SU-DHL-6 (cell line): Measurements from ENCODE around the gene CC2D2B.
"Not testable (repeated sequence)": the region's sequence is repeated elsewhere in the genome, so short reads cannot be mapped to it uniquely, and the experiment has no call there.

Experiments
- H2AFZ ChIP-seq: fragments of 200-600 bp; sonication (generic); 2 replicates; pipeline ENCODE4 v1.6.1; 2014; ENCODE audit warnings: low read depth, mild to moderate bottlenecking, moderate library complexity, mixed read lengths, antibody characterized with exemption, low read length; ENCODE audit not compliant: severe bottlenecking
- H3F3A ChIP-seq: fragments of 200-600 bp; shearing (Covaris generic); 2 replicates; pipeline ENCODE4 v1.6.0; 2016; ENCODE audit warnings: antibody characterized with exemption, mild to moderate bottlenecking; ENCODE audit not compliant: insufficient read depth
- H3K27ac ChIP-seq: fragments of 200-600 bp; sonication (generic); 2 replicates; pipeline ENCODE4 v1.5.1; 2016; ENCODE audit warnings: low read depth, mild to moderate bottlenecking, low read length, moderate library complexity, mixed read lengths
- H3K27me3 ChIP-seq: fragments of 200-600 bp; sonication (generic), shearing (Covaris generic); 2 replicates; pipeline ENCODE4 v1.6.0; 2014; ENCODE audit warnings: mild to moderate bottlenecking, low read length
- H3K36me3 ChIP-seq: fragments of 200-600 bp; sonication (generic); 2 replicates; pipeline ENCODE4 v1.6.1; 2014; ENCODE audit warnings: mild to moderate bottlenecking, low read length, mixed read lengths
- H3K4me2 ChIP-seq: fragments of 300-600, 200-600 bp; shearing (Covaris generic), sonication (generic); 2 replicates; pipeline ENCODE4 v1.6.0; 2014; ENCODE audit warnings: low read length, low read depth, mild to moderate bottlenecking; ENCODE audit not compliant: poor library complexity, severe bottlenecking
- H3K4me3 ChIP-seq: fragments of 200-600 bp; sonication (generic); 2 replicates; pipeline ENCODE4 v1.5.1; 2014; ENCODE audit warnings: antibody characterized with exemption, low read length, mild to moderate bottlenecking, mixed read lengths; ENCODE audit not compliant: insufficient read depth, poor library complexity, severe bottlenecking
- H3K79me2 ChIP-seq: fragments of 200-600 bp; sonication (generic); 2 replicates; pipeline ENCODE4 v1.6.1; 2014; ENCODE audit warnings: mild to moderate bottlenecking, low read length, moderate library complexity; ENCODE audit not compliant: insufficient read depth
- H3K9ac ChIP-seq: fragments of 200-600 bp; sonication (generic); 2 replicates; pipeline ENCODE4 v1.7.0; 2014; ENCODE audit warnings: mild to moderate bottlenecking, low read length
- H3K9me2 ChIP-seq: fragments of 200-600 bp; sonication (generic); replicated peaks from 2 replicates; pipeline ENCODE4 v1.6.1; 2014; ENCODE audit warnings: low read length; ENCODE audit not compliant: insufficient read depth
- H3K9me3 ChIP-seq: fragments of 200-600 bp; sonication (generic); 2 replicates; pipeline ENCODE4 v1.6.1; 2014; ENCODE audit warnings: low read length, mixed read lengths; ENCODE audit not compliant: insufficient read depth
- H4K20me1 ChIP-seq: fragments of 200-600 bp; sonication (generic); 2 replicates; pipeline ENCODE4 v1.6.1; 2014; ENCODE audit warnings: low read depth, mild to moderate bottlenecking, antibody characterized with exemption, low read length, moderate library complexity, mixed read lengths
- EZH2phosphoT487 ChIP-seq: fragments of 200-600 bp; sonication (generic), shearing (Covaris generic); conservative IDR thresholded peaks from 2 replicates; pipeline ENCODE4 v1.6.1; 2018; ENCODE audit warnings: mild to moderate bottlenecking, antibody characterized with exemption, low read length, moderate library complexity, mixed read lengths
- TF ChIP-seq, protein P1 (sequence below): fragments of 200-600 bp; sonication (generic); IDR thresholded peaks from one replicate; pipeline ENCODE4 v1.5.1; 2017; ENCODE audit warnings: antibody characterized with exemption, mild to moderate bottlenecking, low read length, moderate library complexity; ENCODE audit not compliant: insufficient read depth, poor library complexity, severe bottlenecking

CC2D2B gene

DNA sequence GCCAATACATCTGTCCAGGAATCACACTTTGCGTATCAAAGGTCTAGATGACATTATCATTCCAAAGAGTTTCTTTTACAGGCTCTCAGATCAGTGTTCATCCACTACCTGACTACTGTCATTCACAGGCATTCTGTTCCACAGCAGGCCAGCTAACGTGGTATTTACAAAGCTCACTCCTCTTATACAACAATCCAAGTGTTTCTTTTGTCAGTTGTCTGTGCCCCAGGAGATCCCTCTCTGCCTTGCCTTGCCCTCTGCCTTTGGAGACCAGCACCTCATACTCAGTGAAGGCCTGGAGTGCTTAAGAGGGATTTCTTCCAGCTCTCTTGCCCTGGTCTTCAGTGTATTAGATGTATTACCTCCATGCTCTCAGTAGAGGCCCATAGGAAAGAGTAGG lies 34.6 kb upstream of the CC2D2B start:
- no peak overlapping the region for H3K9ac ChIP-seq
- H4K20me1 ChIP-seq, result no peaks in the 10 kb centered on the region
- no peaks in the 10 kb centered on the region for H3K79me2 ChIP-seq
- no peaks in the 10 kb centered on the region for H3F3A ChIP-seq
- H3K9me2 ChIP-seq, result no peaks in the 10 kb centered on the region
- H3K36me3 ChIP-seq, result peaks cover 12% of the 10 kb centered on the region
- H3K27ac ChIP-seq, result no peak overlapping the region
- no peak overlapping the region for H2AFZ ChIP-seq
- H3K4me3 ChIP-seq, result no peak overlapping the region
- TF ChIP-seq EZH2phosphoT487, result no peak
- TF ChIP-seq, protein P1, sequence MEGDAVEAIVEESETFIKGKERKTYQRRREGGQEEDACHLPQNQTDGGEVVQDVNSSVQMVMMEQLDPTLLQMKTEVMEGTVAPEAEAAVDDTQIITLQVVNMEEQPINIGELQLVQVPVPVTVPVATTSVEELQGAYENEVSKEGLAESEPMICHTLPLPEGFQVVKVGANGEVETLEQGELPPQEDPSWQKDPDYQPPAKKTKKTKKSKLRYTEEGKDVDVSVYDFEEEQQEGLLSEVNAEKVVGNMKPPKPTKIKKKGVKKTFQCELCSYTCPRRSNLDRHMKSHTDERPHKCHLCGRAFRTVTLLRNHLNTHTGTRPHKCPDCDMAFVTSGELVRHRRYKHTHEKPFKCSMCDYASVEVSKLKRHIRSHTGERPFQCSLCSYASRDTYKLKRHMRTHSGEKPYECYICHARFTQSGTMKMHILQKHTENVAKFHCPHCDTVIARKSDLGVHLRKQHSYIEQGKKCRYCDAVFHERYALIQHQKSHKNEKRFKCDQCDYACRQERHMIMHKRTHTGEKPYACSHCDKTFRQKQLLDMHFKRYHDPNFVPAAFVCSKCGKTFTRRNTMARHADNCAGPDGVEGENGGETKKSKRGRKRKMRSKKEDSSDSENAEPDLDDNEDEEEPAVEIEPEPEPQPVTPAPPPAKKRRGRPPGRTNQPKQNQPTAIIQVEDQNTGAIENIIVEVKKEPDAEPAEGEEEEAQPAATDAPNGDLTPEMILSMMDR, result no peak
- H3K27me3 ChIP-seq, result no peaks in the 10 kb centered on the region
- 0 out of 2 replicates have a peak, but pooled peaks cover 4% of the 10 kb centered on the region for H3K9me3 ChIP-seq
- H3K4me2 ChIP-seq, result no peak overlapping the region

DNA sequence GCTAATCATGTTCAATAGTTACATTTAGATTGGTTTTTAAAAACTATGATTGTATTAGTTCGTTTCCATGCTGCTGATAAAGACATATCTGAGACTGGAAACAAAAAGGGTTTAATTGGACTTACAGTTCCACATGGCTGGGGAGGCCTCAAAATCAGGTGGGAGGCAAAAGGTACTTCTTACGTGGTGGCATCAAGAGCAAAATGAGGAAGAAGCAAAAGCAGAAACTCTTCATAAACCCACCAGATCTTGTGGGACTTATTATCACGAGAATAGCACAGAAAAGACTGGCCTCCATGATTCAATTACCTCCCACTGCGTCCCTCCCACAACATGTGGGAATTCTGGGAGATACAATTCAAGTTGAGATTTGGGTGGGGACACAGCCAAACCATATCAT lies 34.1 kb upstream of the CC2D2B start:
- Histone ChIP-seq H3K4me2 (no peak overlapping the region), H3K27me3 (no peaks in the 10 kb centered on the region), H3F3A (no peaks in the 10 kb centered on the region), H3K9ac (no peak overlapping the region), H4K20me1 (no peaks in the 10 kb centered on the region), H3K4me3 (no peak overlapping the region), H3K27ac (no peak overlapping the region), H3K9me2 (no peaks in the 10 kb centered on the region), H3K9me3 (0 out of 2 replicates have a peak, but pooled peaks cover 4% of the 10 kb centered on the region), H3K36me3 (peaks cover 12% of the 10 kb centered on the region), H3K79me2 (no peaks in the 10 kb centered on the region), H2AFZ (no peak overlapping the region)
- TF ChIP-seq, protein P1, result no peak
- TF ChIP-seq EZH2phosphoT487, result no peak

DNA sequence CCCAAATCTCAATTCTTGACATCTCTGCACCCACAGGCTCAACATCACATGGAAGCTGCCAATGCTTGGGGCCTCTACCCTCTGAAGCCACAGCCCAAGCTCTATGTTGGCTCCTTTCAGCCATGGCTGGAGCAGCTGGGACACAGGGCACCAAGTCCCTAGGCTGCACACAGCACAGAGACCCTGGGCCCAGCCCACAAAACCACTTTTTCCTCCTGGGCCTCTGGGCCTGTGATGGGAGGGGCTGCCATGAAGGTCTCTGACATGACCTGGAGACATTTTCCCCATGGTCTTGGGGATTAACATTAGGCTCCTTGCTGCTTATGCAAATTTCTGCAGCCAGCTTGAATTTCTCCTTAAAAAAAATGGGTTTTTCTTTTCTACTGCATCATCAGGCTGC lies 33.0 kb upstream of the CC2D2B start:
- not testable (repeated sequence) for H3K9ac ChIP-seq, H3K4me3 ChIP-seq, H4K20me1 ChIP-seq, H3K27me3 ChIP-seq, H3K4me2 ChIP-seq, H3K9me2 ChIP-seq, H3K9me3 ChIP-seq, H3K79me2 ChIP-seq, H3F3A ChIP-seq, H3K27ac ChIP-seq, H2AFZ ChIP-seq
- peaks cover 12% of the 10 kb centered on the region for H3K36me3 ChIP-seq

DNA sequence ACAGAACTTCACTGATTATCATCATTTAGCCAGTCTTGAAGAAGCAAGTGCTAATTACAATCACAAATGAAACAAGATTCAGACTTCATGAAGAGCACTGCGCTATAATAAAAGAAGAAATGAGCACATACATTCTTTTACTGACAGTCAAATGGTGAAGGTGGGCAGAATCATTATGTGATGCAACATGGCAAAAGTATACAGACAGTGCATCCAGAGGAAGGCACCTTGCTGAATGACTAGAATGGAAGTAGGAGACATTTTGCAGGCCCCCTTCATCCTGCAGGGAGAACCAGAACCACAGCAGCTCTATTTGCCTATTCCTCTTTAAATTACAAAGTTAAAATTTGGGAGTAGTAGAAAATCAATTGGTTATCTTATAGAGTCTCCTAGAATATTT lies 31.0 kb upstream of the CC2D2B start:
- Histone ChIP-seq H3F3A (no peaks in the 10 kb centered on the region), H3K79me2 (no peaks in the 10 kb centered on the region), H4K20me1 (no peaks in the 10 kb centered on the region), H3K4me3 (no peak overlapping the region), H3K9ac (no peak overlapping the region), H3K9me3 (peaks cover 8% of the 10 kb centered on the region; the same call in 1 of the 2 replicates), H3K36me3 (peaks cover 22% of the 10 kb centered on the region), H2AFZ (no peak overlapping the region), H3K27ac (no peak overlapping the region), H3K4me2 (no peak overlapping the region), H3K27me3 (no peaks in the 10 kb centered on the region), H3K9me2 (no peaks in the 10 kb centered on the region)
- TF ChIP-seq, protein P1, result no peak
- TF ChIP-seq EZH2phosphoT487, result no peak
